Stimulated activated CD4-positive, alpha-beta T cell treated with anti-CD3 and anti-CD28 coated beads, Interleukin-1b, Interleukin-23, amount 100 ng/mL, for 1 hour (primary cell): ENCODE results near the gene SLC38A8.

Experiments
- DNase-seq, 2 donors: peaks; one replicate each; pipeline ENCODE4 v3.0.0-alpha.2; 2020; ENCODE audit warnings: low read depth in 2 of 2

Gene SLC38A8

GRCh38 chr16:83971165-83972130, 71.1 kb downstream of the SLC38A8 start:
- DNase-seq = no peak

DNA sequence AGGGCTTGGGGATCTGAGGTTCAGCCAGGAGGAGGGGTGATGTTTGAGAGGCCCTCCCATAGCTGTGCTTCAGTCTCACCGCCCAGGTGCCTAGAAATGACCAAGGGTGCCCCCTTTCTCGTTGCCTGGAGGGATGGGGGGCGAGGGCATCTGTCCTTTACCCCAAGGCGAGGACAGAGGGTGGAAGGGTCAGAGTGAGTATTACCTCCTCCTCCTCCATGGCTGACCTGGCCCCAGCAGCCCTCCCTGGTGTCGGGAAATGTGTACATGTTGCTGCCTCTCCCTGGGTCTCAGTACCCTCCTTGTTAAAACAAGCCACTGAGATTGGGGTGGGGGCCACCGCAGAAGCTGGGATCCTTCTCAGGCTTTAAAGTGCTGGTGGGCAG, 72.2 kb downstream of the SLC38A8 start:
- no peak for DNase-seq

DNA sequence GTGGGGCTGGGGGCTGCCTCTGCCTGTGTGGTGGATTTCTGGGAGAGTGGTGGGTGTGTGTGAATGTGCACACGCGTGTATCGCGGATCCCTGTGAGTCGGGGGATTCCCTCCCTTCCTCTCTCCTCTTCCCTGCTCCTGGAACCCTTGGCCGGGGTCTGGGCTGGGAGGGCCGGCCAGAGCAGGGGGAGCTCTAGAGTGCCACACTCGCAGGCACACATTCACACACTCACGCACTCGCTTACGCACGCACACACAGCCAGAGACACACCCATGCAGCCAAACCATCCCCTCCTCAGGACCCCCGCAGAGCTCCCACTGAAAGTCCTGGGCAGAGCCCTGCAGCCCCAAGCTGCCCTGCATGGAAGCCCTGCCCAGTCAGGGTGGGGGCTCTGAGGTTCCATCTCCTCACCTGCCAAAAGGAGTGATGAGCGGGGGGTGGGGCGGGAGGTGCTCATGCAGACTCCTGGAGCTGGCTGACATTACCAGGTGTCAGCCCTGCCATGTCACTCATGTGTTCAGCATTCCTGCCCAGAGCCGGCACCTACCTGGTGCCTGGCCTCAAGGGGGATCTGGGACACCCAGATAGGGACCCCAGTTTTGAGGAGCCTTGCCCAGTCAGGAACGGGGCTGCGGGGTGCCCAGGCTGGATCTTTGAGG, 72.7 kb downstream of the SLC38A8 start:
- no peak for DNase-seq

GRCh38 chr16:83968891-83969649, 73.5 kb downstream of the SLC38A8 start:
- DNase-seq = no peak

DNA sequence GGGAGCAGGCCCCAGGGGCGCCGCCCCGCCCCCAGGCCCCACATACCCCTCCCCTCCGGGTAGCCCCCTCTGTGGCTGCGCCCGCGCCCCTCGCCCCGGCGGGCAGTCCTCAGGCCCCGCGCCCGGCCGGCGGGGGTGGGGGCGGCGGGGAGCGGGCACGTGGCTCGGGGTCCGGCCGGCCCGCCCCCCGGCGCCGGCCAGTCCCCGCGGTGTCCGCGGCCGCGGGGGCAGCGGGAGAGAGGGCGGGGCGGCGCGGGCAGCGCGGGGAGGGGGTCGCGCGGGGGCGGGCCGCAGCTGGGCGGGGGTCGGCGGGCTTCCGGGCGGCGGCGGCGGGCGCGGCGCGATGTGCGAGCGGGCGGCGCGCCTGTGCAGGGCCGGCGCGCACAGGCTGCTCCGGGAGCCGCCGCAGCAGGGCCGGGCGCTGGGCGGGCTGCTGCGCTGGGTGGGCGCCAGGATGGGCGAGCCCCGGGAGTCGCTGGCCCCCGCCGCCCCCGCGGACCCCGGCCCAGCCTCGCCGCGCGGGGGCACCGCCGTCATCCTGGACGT, 74.2 kb downstream of the SLC38A8 start:
- no peak for DNase-seq

GRCh38 chr16:83967838-83968305, 74.7 kb downstream of the SLC38A8 start, which contains the start of gene NECAB2:
TSS of gene NECAB2 (plus strand) at chr16:83968244. CDS start at chr16:83968649, 405 bp downstream.
- DNase-seq = no peak

DNA sequence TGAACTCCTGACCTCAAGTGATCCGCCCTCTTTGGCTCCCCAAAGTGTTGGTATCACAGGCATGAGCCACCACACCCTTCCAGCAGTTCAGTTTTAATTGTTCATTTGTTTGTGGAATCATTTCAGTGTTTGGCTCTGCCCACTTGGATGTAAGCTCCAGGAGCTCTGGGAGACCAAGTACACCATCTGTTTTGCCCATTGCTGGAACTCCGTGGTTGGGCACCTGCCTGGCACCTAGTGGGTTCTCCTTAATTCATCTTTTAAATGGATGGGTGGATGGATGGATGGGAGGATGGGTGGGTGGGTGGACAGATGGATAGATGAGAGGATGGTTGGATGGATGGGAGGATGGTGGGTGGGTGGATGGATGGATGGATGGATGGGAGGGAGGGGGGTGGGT, 75.5 kb downstream of the SLC38A8 start:
- no peak for DNase-seq

DNA sequence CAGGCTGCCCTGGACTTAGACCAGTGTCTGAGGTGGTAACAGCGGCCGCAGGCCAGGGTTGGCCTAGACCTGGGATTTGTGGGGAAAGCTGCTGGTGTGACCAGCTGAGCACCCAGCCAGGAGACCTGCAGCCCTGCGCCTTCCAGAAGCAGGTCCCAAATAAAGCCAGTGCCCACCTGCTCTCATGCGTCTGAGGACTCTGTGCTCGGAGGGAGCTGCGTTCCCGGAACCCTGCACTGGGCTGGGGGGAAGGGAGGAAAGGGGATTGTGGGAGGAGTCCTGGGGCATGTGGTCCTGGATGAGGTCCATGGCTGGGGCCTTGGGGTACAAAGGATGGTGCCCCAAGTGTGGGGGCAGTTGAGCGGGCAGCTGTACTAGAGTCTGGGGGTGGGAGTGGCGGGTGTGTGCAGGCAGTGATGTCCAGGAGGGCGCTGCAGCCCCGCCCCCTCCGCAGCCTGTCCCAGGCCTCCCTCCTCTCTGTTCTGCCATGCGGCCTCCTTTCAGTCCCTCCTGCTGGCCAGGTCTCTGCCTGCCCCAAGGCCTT, 76.4 kb downstream of the SLC38A8 start:
- DNase-seq = no peak

- no peak for DNase-seq
These were observed 77.0 kb downstream of the SLC38A8 start for GRCh38 chr16:83965444-83966152.

GRCh38 chr16:83964684-83965443, 77.7 kb downstream of the SLC38A8 start:
- no peak for DNase-seq

DNA sequence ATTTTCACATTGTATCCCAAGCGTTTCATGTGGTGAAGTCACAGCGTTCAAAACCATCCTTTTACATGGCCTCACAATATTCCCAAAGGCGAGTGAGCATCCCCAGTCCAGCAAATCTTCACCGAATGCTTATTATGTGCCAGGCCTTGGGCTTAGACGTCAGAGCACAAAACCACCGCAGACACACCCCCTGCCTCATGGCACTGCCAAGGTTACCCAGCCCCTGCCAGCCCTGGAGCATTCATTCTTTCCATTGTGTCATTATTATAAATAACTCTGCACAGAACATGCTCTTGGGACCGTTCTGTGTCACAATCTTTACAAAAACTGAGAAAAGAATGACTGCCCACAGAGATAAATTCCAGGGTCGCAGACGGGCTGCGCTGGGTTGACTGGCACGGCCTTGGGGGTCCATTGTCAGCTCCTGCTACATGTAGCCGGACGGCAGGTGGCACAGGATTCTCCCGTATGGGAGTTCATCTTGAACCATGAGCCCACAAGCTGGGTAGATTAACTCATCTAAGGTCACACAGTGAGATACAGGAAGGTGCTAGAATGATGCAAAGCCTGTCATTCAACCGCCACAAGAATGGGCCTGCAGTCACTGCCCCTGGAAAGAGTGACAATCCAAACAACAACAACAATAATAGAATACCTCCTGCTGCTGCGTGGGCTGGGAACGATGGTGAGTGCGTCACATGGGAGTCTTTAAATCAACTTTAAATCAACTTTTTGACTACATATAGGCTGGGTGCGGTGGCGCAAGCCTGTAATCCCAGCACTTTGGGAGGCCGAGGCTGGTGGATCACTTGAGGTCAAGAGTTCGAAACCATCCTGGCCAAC, 79.1 kb downstream of the SLC38A8 start:
- DNase-seq = no peak

DNA sequence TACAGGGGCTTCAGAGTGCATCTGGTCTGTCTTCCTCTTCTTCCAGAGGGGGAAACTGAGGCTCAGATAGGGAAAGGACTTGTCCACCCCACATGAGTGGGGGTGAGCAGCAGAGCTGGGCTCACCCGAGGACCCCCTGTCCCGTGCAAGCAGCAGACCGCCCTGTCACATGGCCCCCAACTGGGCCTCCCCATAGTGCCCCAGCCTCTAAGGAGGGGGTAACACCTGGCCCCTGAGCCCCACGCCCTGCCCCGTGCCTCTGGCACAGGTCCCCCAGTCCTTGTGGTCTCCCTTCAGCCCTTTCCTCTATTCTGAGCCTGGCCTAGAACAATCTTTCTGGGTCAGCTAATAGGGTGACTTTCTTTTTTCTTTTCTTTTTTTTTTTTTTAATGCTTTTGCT, 81.0 kb downstream of the SLC38A8 start:
- no peak for DNase-seq

- no peak for DNase-seq
These were observed 81.9 kb downstream of the SLC38A8 start for GRCh38 chr16:83960521-83961249.
